ENCODE data around the gene SHMT2. TPM values are rescaled to one million over a fixed set of nuclear protein-coding genes. Genes with fewer than 3 reads are reported as not detected.

SHMT2 gene
- total RNA-seq, 1 donor from 2014 or later = 162 TPM

- no peaks in the 10 kb centered on the region for H3K9me3 Mint-ChIP-seq (ENCODE audit: low read depth)
- peaks cover 25% of the 10 kb centered on the region for H3K36me3 Mint-ChIP-seq (ENCODE audit: insufficient read depth)
- peaks cover 58% of the 10 kb centered on the region for H3K27me3 Mint-ChIP-seq
- peaks cover 18% of the 10 kb centered on the region for H3K4me1 Mint-ChIP-seq (ENCODE audit: low read depth)
- H3K27ac Mint-ChIP-seq = no peak overlapping the region
- TF ChIP-seq CTCF (IDR thresholded peaks at IDR 0.05; ENCODE audit: unreplicated experiment) = no peak
- no peak overlapping the region for H3K4me3 Mint-ChIP-seq (ENCODE audit: low read depth)
- DNase-seq (ENCODE audit: low spot score, unreplicated experiment) = no peak
Measured at GRCh38 chr12:57235728-57236131, 6.2 kb downstream of the SHMT2 start.

GRCh38 chr12:57236201-57236924 lies 6.9 kb downstream of the SHMT2 start:
- no peak for DNase-seq (ENCODE audit: low spot score, unreplicated experiment)
- no peak for TF ChIP-seq CTCF (IDR thresholded peaks at IDR 0.05; ENCODE audit: unreplicated experiment)
- peaks cover 18% of the 10 kb centered on the region for H3K4me1 Mint-ChIP-seq (ENCODE audit: low read depth)
- no peak overlapping the region for H3K27ac Mint-ChIP-seq
- H3K36me3 Mint-ChIP-seq (ENCODE audit: insufficient read depth) = peaks cover 23% of the 10 kb centered on the region
- H3K4me3 Mint-ChIP-seq (ENCODE audit: low read depth) = no peak overlapping the region
- H3K9me3 Mint-ChIP-seq (ENCODE audit: low read depth) = no peaks in the 10 kb centered on the region
- H3K27me3 Mint-ChIP-seq = peaks cover 65% of the 10 kb centered on the region

GRCh38 chr12:57236925-57237595 lies 7.5 kb downstream of the SHMT2 start:
- Mint-ChIP-seq H3K4me3 (ENCODE audit: low read depth) (no peak overlapping the region), H3K27ac (peak overlapping the region; percentile 26), H3K36me3 (ENCODE audit: insufficient read depth) (peaks cover 19% of the 10 kb centered on the region), H3K9me3 (ENCODE audit: low read depth) (no peaks in the 10 kb centered on the region), H3K4me1 (ENCODE audit: low read depth) (peaks cover 18% of the 10 kb centered on the region), H3K27me3 (peaks cover 72% of the 10 kb centered on the region)
- no peak for DNase-seq (ENCODE audit: low spot score, unreplicated experiment)
- TF ChIP-seq CTCF (IDR thresholded peaks at IDR 0.05; ENCODE audit: unreplicated experiment) = no peak

- no peak overlapping the region for H3K27ac Mint-ChIP-seq
- no peak for DNase-seq (ENCODE audit: low spot score, unreplicated experiment)
- H3K4me1 Mint-ChIP-seq (ENCODE audit: low read depth) = peaks cover 18% of the 10 kb centered on the region
- H3K9me3 Mint-ChIP-seq (ENCODE audit: low read depth) = no peaks in the 10 kb centered on the region
- peaks cover 76% of the 10 kb centered on the region for H3K27me3 Mint-ChIP-seq
- no peak for TF ChIP-seq CTCF (IDR thresholded peaks at IDR 0.05; ENCODE audit: unreplicated experiment)
- H3K36me3 Mint-ChIP-seq (ENCODE audit: insufficient read depth) = peaks cover 19% of the 10 kb centered on the region
- H3K4me3 Mint-ChIP-seq (ENCODE audit: low read depth) = peak overlapping the region; percentile 20
Measured at GRCh38 chr12:57237596-57237931, 8.1 kb downstream of the SHMT2 start.

- H3K36me3 Mint-ChIP-seq (ENCODE audit: insufficient read depth) = peaks cover 14% of the 10 kb centered on the region
- H3K27ac Mint-ChIP-seq = no peak overlapping the region
- no peaks in the 10 kb centered on the region for H3K9me3 Mint-ChIP-seq (ENCODE audit: low read depth)
- peaks cover 22% of the 10 kb centered on the region for H3K4me1 Mint-ChIP-seq (ENCODE audit: low read depth)
- no peak for TF ChIP-seq CTCF (IDR thresholded peaks at IDR 0.05; ENCODE audit: unreplicated experiment)
- DNase-seq (ENCODE audit: low spot score, unreplicated experiment) = no peak
- H3K27me3 Mint-ChIP-seq = peaks cover 79% of the 10 kb centered on the region
- H3K4me3 Mint-ChIP-seq (ENCODE audit: low read depth) = peak overlapping the region; percentile 67
Measured at GRCh38 chr12:57237932-57238853, 8.7 kb downstream of the SHMT2 start.
